IgD-negative memory B cell (primary cell): ENCODE results near the gene PIK3R2. TPM values are rescaled to one million over a fixed set of nuclear protein-coding genes. Genes with fewer than 3 reads are reported as not detected.
"Not testable (repeated sequence)": the region's sequence is repeated elsewhere in the genome, so short reads cannot be mapped to it uniquely, and the experiment has no call there.

Experiments
- H3K27ac Mint-ChIP-seq, 3 donors: one replicate each; pipeline ENCODE4 v1.8.0; 2020 to 2022; ENCODE audit warnings: mild to moderate bottlenecking in 3 of 3, mixed read lengths in 3 of 3, moderate library complexity in 1 of 3
- H3K27me3 Mint-ChIP-seq: one replicate; pipeline ENCODE4 v1.8.0; 2021; ENCODE audit warnings: mixed read lengths
- H3K36me3 Mint-ChIP-seq: one replicate; pipeline ENCODE4 v1.8.0; 2020; ENCODE audit warnings: mild to moderate bottlenecking, mixed read lengths
- H3K4me1 Mint-ChIP-seq, 3 donors: one replicate each; pipeline ENCODE4 v1.8.0; 2020 to 2022; ENCODE audit warnings: mixed read lengths in 3 of 3, mild to moderate bottlenecking in 1 of 3
- H3K4me3 Mint-ChIP-seq, 4 donors: one replicate each; pipeline ENCODE4 v1.8.0; 2020 to 2022; ENCODE audit warnings: mild to moderate bottlenecking in 4 of 4, mixed read lengths in 4 of 4, moderate library complexity in 3 of 4
- H3K9me3 Mint-ChIP-seq, 3 donors: one replicate each; pipeline ENCODE4 v1.8.0; 2020 to 2021; ENCODE audit warnings: mixed read lengths in 3 of 3, mild to moderate bottlenecking in 1 of 3
- polyA plus RNA-seq: library from polyadenylated mRNA; unstranded; fragments of 300-500 nt; fragmentation: Illumina TruSeq; gene quantifications from one replicate; pipeline ENCODE4 v1.2.3, GENCODE V29; 2021

PIK3R2 gene
- polyA plus RNA-seq, 1 donor from 2014 or later: 2.1 TPM

- H3K4me3 Mint-ChIP-seq: peak overlapping the region; percentile 93 to 99 (median 95)
- H3K4me1 Mint-ChIP-seq: peaks cover 10 to 14% (median 13%) of the 10 kb centered on the region in 3 donors
- no peaks in the 10 kb centered on the region for H3K36me3 Mint-ChIP-seq
- H3K27me3 Mint-ChIP-seq: peaks cover 7% of the 10 kb centered on the region
- peak overlapping the region; percentile 90 to 97 (median 96) for H3K27ac Mint-ChIP-seq
- no peaks in the 10 kb centered on the region for H3K9me3 Mint-ChIP-seq
Observed at GRCh38 chr19:18205200-18205892, 52.4 kb downstream of the PIK3R2 start.

GRCh38 chr19:18206018-18206417 lies 53.1 kb downstream of the PIK3R2 start:
- peaks cover 9% of the 10 kb centered on the region for H3K27me3 Mint-ChIP-seq
- H3K4me1 Mint-ChIP-seq: peaks cover 10 to 14% (median 13%) of the 10 kb centered on the region in 3 donors
- no peaks in the 10 kb centered on the region for H3K36me3 Mint-ChIP-seq
- H3K4me3 Mint-ChIP-seq: peak overlapping the region in 2 of 4 donors; percentile 48 to 95
- no peaks in the 10 kb centered on the region for H3K9me3 Mint-ChIP-seq
- no peak overlapping the region for H3K27ac Mint-ChIP-seq

GRCh38 chr19:18208098-18208951 lies 55.4 kb downstream of the PIK3R2 start:
- peaks cover 14% of the 10 kb centered on the region for H3K27me3 Mint-ChIP-seq
- H3K27ac Mint-ChIP-seq: no peak overlapping the region
- H3K4me3 Mint-ChIP-seq: no peak overlapping the region
- no peaks in the 10 kb centered on the region for H3K36me3 Mint-ChIP-seq
- H3K9me3 Mint-ChIP-seq: no peaks in the 10 kb centered on the region
- H3K4me1 Mint-ChIP-seq: peaks cover 3 to 9% (median 3%) of the 10 kb centered on the region in 3 donors

DNA sequence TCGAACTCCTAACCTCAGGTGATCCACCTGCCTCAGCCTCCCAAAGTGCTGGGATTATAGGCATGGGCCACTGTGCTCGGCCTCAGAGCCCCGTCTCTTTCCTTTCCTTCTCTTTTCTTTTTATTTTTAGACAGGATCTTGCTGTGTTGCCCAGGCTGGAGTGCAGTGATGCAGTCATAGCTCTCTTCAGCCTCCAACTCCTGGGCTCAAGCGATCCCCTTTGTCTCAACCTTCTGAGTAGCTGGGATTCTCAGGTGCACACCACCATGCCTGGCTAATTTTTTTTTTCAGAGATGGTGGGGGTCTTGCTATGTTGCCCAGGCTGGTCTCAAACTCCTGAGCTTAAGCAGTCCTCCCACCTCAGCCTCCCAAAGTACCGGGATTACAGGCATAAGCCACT lies 56.9 kb downstream of the PIK3R2 start:
- peak overlapping the region in 1 of 4 donors; percentile 38 for H3K4me3 Mint-ChIP-seq
- not testable (repeated sequence) for H3K9me3 Mint-ChIP-seq, H3K36me3 Mint-ChIP-seq, H3K4me1 Mint-ChIP-seq
- peaks cover 14% of the 10 kb centered on the region for H3K27me3 Mint-ChIP-seq
- H3K27ac Mint-ChIP-seq: peak overlapping the region in 1 of 3 donors; percentile 28

DNA sequence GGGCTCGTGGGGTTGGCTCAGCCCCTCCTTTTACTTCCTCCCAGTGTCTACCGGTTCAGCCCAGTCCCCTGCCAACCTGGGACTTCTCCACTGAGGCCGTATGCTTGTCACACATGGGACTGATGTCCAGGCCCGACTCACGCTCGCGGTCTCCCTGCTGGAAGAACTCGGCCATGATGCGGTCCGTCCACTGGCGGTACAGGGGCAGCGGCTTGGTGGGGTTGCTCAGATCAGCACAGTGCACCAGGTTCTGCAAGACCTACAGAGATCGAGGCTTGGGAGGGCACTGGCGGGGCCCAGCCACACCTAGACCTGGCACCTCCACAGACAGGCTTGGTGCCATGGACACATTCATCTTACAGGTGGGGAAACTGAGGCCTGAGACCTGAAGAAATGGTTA lies 58.7 kb downstream of the PIK3R2 start:
- Mint-ChIP-seq H3K4me3 (no peak overlapping the region), H3K9me3 (no peaks in the 10 kb centered on the region), H3K4me1 (peaks cover 0 to 3% (median 2%) of the 10 kb centered on the region in 3 donors), H3K36me3 (no peaks in the 10 kb centered on the region), H3K27me3 (peaks cover 14% of the 10 kb centered on the region), H3K27ac (no peak overlapping the region)

DNA sequence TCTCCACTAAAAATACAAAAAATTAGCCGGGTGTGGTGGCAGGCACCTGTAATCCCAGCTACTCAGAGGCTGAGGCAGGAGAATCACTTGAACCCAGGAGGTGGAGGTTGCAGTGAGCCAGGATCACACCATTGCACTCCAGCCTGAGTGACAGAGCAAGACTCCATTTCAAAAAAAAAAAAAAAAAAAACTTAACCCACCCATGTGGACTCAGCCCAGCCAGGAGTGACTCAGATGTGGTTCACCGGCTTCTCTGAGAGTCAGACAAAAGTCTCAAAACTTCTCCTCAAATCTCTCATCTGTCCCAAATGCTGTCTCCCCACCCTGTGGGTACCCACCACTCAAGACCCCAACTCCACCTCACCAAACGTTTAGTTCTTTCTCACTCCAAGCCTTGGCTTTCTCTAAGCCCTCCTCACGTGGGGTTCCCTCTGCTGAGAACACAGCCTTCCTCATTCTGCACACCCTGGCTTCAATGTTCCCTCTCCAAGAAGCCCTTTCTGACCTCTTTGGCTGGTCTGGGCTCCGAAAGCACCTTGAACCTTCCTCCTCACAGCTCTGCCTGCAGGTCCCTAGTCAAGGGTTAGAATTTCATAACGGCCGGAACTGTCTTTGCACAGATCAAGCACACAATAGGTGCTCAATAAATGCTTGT lies 61.9 kb downstream of the PIK3R2 start:
- H3K27me3 Mint-ChIP-seq: peaks cover 13% of the 10 kb centered on the region
- H3K36me3 Mint-ChIP-seq: no peaks in the 10 kb centered on the region
- no peak overlapping the region for H3K27ac Mint-ChIP-seq
- H3K9me3 Mint-ChIP-seq: peaks cover 0 to 2% (median 0%) of the 10 kb centered on the region in 3 donors
- H3K4me1 Mint-ChIP-seq: peaks cover 0 to 2% (median 0%) of the 10 kb centered on the region in 3 donors
- H3K4me3 Mint-ChIP-seq: no peak overlapping the region

GRCh38 chr19:18216789-18217188 lies 63.8 kb downstream of the PIK3R2 start:
- Mint-ChIP-seq H3K27ac (peak overlapping the region in 2 of 3 donors; percentile 35 to 50), H3K27me3 (peaks cover 16% of the 10 kb centered on the region), H3K36me3 (no peaks in the 10 kb centered on the region), H3K4me3 (no peak overlapping the region), H3K4me1 (peaks cover 0 to 6% (median 0%) of the 10 kb centered on the region in 3 donors), H3K9me3 (peaks cover 0 to 2% (median 0%) of the 10 kb centered on the region in 3 donors)

DNA sequence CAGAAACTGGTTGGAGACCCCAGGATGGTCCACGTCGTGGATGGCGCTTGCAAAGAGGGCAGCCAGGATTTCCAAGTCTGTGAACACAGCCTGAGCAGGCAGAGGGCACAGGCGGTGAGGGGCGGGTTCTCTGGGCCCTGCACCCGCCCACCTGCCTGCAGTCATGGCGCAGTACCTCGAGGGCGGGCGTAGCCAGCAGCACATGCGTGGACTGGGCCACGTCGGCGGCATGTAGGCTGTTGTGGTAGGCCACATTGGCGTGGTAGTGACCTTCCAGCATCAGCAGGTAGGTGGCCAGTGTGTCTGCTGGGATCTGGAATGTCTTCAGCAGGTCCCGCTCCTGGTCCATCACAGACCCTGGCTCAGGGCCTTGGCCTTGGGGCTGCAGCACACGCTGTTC lies 65.2 kb downstream of the PIK3R2 start:
- H3K27me3 Mint-ChIP-seq: peaks cover 21% of the 10 kb centered on the region
- no peak overlapping the region for H3K27ac Mint-ChIP-seq
- no peaks in the 10 kb centered on the region for H3K36me3 Mint-ChIP-seq
- peaks cover 0 to 6% (median 0%) of the 10 kb centered on the region in 3 donors for H3K4me1 Mint-ChIP-seq
- peaks cover 0 to 2% (median 0%) of the 10 kb centered on the region in 3 donors for H3K9me3 Mint-ChIP-seq
- H3K4me3 Mint-ChIP-seq: no peak overlapping the region

DNA sequence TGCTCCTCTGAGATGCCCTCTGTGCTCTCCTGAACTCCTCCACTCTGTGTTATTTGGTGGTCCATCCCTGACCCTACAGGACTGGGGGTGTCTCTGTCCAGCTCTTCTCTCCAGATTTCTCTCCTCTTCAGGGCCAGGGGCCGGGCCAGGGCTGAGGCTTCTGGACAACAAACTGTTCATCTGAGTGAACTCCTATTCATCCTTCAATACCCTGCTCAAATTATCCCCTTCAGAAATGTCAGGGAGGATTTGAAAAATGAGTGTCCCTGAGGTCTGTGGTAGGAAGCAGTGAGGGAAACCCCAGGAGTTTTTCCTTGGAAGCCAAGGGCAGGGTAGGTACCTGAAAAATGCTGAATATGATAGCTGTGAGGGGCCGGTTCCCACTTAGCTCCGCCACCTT lies 65.6 kb downstream of the PIK3R2 start:
- Mint-ChIP-seq H3K36me3 (no peaks in the 10 kb centered on the region), H3K4me3 (no peak overlapping the region), H3K27ac (no peak overlapping the region), H3K4me1 (peaks cover 0 to 6% (median 0%) of the 10 kb centered on the region in 3 donors), H3K9me3 (peaks cover 0 to 2% (median 0%) of the 10 kb centered on the region in 3 donors), H3K27me3 (peaks cover 21% of the 10 kb centered on the region)

Other genes with a start within 250 kb of the PIK3R2 start
- gene CCDC124, start 220.1 kb upstream of the PIK3R2 start, polyA plus RNA-seq: 63.7 TPM
- not detected for gene KCNN1, start 186.1 kb upstream of the PIK3R2 start, polyA plus RNA-seq
- gene ARRDC2, start 145.0 kb upstream of the PIK3R2 start, polyA plus RNA-seq: 42.4 TPM
- 9.8 TPM for gene IL12RB1, start 66.2 kb upstream of the PIK3R2 start, polyA plus RNA-seq
- 20.3 TPM for gene MAST3, start 55.4 kb upstream of the PIK3R2 start, polyA plus RNA-seq
- gene IFI30, start 20.6 kb downstream of the PIK3R2 start, polyA plus RNA-seq: 473 TPM
- 16.6 TPM for gene MPV17L2, start 40.1 kb downstream of the PIK3R2 start, polyA plus RNA-seq
- gene RAB3A, start 50.9 kb downstream of the PIK3R2 start, polyA plus RNA-seq: 1.5 TPM
- not detected for gene PDE4C, start 73.3 kb downstream of the PIK3R2 start, polyA plus RNA-seq
- gene IQCN, start 121.3 kb downstream of the PIK3R2 start, polyA plus RNA-seq: 1.4 TPM
- gene JUND, start 128.5 kb downstream of the PIK3R2 start, polyA plus RNA-seq: 164 TPM
- gene LSM4, start 169.9 kb downstream of the PIK3R2 start, polyA plus RNA-seq: 137 TPM
- gene PGPEP1, start 187.4 kb downstream of the PIK3R2 start, polyA plus RNA-seq: 8.4 TPM
- gene GDF15, start 233.0 kb downstream of the PIK3R2 start, polyA plus RNA-seq: not detected
- 14.9 TPM for gene LRRC25, start 244.5 kb downstream of the PIK3R2 start, polyA plus RNA-seq